ENCODE measurements around the gene PRDM7.

PRDM7 gene

GRCh38 chr16:90033387-90033786 lies 43.7 kb downstream of the PRDM7 start:
- DNase-seq = no peak

DNA sequence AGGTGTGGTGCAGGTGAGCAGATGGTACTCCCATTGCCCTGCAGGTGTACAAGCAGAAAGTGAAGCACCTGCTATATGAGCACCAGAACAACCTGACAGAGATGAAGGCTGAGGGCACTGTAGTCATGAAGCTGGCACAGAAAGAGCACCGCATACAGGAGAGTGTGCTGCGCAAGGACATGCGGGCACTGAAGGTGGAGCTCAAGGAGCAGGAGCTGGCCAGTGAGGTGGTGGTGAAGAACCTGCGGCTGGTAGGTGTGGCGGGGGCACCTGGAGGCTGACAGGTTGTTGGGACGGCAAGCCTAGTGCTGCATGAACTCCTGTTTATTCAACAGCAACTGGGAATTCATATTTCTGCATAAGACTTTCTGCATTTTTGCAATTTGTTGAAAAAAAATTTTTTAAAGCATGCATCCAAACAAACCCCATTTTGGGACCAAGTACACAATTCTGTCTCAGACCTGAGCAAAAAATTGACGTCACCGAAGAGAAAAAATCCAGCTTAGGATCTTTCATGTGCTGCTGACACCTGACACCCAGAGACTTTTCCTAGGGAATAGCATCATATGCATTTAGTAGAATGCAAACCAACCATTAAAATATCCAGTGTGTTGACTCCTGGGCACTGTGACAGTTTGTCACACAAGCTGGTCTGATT lies 44.3 kb downstream of the PRDM7 start:
- no peak for DNase-seq

DNA sequence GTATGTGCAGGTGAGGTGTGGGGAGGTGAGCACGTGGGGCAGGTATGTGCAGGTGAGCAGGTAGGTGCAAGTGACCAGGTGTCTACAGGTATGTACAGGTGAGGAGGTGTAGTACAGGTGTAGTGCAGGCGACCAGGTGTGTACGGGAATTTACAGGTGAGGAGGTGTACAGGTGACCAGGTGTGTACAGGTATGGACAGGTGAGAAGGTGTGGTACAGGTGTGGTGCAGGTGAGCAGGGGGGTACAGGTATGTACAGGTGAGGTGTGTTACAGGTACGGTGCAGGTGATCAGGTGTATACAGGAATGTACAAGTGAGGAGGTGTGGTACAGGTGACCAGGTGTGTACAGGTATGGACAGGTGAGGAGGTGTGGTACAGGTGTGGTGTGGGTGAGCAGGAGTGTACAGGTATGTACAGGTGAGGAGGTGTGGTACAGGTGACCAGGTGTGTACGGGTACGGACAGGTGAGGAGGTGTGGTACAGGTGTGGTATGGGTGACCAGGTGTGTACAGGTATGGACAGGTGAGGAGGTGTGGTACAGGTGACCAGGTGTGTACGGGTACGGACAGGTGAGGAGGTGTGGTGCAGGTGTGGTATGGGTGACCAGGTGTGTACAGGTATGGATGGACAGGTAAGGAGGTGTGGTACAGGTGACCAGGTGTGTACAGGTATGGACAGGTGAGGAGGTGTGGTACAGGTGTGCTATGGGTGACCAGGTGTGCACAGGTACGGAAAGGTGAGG lies 45.0 kb downstream of the PRDM7 start:
- no peak for DNase-seq

DNA sequence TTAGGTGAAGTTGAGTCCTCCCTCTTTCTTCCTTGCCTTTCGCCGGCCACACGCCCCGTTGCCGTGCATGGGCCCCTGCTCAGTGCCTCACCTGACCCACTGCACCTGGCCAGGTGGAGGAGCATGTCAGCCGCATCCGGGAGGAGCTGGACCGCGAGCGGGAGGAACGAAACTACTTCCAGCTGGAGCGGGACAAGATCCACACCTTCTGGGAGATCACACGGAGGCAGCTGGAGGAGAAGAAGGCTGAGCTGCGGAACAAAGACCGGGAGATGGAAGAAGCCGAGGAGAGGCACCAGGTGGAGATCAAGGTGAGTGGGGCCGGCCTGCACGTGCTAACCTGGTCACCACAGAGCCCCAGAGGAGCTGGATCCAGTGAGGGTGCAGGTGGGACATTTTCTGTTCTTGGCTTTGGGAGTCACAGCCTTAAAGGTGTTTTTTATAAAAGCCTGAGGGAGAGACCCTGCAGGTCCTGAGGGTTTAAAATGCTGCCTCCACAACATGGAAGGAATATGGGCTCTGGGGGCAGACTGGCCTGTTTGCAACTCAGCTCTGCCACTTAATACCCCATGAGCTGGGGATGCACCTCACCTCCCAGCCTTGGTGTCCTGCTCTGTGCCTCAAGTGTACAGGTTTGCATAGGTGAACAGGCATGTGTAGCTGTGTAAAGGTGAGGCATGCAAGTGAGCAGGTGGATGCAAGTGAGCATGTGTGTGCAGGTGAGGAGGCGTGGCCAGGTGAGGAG lies 45.8 kb downstream of the PRDM7 start:
- DNase-seq = no peak

DNA sequence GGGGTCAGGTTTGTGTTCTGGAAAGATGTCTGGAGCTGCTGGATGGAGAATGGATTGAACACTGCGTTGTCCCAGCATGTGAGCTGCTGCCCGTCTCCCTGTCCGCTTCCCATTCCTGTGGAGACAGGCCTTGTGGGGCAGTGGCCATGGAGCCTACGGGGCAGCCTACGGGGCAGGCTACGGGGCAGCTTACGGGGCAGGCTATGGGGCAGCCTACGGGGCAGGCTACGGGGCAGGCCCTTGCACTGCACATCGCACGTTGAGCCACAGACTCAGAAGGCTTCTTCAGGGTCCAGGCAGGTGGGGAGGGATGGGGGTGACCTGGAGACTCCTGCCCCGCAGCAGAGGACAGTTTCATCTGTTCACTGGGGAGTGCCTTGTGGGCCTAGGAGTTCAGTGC lies 48.1 kb downstream of the PRDM7 start:
- no peak for DNase-seq

DNA sequence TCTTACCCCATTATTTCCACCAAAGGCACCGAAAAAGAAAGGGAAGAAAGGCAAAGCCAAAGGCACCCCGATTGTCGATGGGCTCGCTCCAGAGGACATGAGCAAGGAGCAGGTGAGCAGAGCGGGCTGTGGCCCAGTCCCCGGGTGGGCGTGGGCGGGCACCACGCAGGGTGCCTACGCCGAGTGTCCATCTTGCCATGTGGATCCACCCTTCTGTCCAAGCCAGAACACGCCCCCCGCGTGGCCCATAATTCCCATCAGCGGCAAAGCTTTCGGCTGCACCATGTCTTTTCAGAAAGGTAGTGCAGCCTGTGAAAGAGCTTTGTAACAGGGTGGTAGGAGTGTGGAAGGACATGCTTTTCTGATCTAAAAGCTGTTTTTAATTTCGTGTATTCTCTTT lies 49.5 kb downstream of the PRDM7 start:
- DNase-seq = no peak

GRCh38 chr16:90026135-90026534 lies 51.0 kb downstream of the PRDM7 start:
- no peak for DNase-seq

DNA sequence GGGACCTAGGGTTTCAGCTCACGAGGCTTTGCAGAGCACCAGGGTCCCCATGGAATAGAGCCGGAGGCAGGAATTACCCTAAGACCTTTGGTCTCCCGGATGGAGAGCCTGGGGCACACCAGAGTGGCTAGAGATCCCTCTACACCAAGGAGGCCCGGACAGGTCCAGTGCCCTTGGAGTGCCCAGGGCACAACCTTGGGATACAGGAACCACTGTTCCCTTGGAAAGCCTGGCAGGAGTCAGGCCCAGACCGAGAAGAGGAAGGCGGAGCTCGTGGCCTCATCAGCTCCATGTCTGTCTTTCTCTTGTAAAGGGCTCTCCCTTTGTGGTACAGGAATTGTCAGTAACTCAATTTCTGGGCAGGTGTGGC lies 54.1 kb downstream of the PRDM7 start:
- DNase-seq = no peak

- peak; percentile 45 to 67 for DNase-seq
Measured at GRCh38 chr16:90022209-90023077, 54.7 kb downstream of the PRDM7 start.

DNA sequence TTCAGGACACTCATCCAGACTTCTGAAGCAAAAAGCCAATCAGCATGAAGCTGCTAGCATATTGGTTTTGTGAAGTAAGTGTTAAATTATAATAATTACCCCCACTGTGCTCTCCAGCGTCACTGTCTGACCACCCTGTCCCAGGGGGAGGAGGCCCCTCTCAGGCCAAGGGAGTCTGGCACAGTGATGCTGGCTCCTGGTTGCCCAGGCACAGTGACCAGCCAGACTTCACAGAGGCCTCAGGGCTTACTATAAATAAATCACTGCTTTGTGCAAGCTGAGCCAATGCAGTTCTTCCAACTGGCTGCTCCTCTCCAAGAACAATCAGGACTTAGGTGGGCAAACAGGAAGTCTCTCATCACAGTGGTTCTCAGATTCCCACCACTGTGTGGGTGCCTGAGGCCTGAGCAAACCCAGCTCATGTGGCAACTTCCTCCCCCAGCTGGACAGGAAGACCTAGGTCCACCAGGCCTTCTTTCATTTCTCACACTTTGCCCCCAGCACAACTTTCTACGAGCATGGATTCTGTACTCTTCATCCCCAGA lies 56.2 kb downstream of the PRDM7 start:
- no peak for DNase-seq

DNA sequence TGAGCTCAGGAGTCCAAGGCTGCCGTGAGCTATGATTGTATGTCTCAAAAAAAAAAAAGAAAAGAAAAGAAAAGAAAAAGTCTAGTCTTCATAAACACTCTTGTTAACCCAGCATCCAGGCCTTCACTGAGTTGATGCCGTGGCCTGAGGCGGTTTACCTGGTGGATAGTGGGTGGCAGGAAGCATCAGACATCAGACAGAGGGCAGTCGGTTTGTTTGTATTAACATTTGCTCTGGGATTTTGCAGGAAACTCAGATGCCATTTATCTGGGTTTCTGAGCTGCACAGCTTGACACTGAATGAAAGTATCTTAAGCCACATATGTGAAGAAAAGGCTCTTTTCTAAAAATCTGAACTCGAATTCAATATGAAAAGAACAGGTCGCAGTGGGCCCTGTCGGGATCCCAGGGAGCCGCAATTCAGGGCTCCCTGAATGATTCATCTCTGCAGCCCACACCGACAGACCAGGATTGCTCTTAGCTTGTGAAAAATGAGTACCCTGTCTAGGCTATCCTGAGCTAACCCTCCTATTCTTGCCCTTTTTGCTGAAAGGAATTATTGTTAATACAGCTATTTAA lies 56.8 kb downstream of the PRDM7 start:
- no peak for DNase-seq

- no peak for DNase-seq
Measured at GRCh38 chr16:90019543-90020259, 57.4 kb downstream of the PRDM7 start.

- DNase-seq = no peak
Measured at GRCh38 chr16:90018652-90019542, 58.2 kb downstream of the PRDM7 start, which contains the start of gene DBNDD1. Gene DBNDD1, minus strand, starts transcription at chr16:90019456. Its CDS starts 115 bp downstream, at chr16:90019341.

DNA sequence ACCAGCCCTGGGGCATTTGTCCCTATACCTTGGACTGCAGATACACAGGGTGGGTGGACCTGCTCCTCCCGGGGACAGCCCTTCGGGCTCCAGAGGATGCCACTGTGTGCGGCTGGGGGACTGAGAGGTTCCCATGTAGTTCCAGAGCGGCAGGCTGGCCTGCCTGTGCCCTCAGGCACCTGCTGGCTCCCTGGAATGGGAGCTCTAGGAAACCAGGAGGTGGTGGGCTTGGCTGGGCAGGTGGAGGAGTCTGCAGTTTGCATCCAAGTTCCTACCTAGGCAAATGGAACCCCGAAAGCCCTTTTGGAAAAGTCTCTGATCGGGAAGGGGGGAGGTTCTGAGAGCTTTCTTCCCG lies 58.9 kb downstream of the PRDM7 start:
- DNase-seq = no peak

- DNase-seq = no peak
Measured at GRCh38 chr16:90016339-90016950, 60.7 kb downstream of the PRDM7 start.

DNA sequence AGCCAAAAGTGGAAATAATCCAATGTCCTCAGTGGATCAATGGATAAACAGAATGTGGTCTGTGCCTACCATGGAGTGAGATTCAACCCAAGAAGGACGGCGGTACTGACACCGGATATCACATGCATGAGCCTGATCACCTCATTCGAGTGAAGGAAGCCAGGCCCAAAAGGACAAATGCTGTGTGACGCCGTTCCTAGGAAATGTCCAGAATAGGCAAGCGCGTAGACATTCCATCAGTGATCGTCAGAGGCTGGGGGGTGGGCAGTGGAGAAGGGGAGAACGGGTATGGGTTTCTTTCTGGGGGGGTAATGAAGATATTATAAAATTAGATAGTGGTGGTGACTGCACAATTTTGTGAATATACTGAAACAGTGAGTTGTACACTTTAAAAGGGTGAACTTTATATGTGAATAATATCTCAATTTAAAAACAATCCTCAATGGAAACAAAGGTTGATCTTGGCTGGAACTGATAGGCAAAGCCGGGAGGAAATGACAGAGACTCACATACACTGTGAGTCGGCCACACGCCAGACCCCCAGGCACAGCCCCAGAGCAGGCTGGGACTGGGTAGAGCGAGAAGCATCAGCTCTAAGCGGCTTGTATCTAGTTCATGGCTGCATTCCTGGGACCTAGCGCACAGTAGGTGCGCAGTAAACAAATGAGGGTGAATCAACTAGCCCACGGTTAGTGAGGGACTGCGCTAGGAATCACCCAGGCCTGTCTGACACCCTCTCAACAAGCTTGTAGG lies 61.4 kb downstream of the PRDM7 start:
- DNase-seq = no peak

- DNase-seq = no peak
Measured at GRCh38 chr16:90012991-90013745, 64.0 kb downstream of the PRDM7 start.

- no peak for DNase-seq
Measured at GRCh38 chr16:90011908-90012501, 65.1 kb downstream of the PRDM7 start.

All from bone marrow (tissue), 2 donors.